HG03103 (cell line): ENCODE results near the gene LRBA.
"Not testable (repeated sequence)": the region's sequence is repeated elsewhere in the genome, so short reads cannot be mapped to it uniquely, and the experiment has no call there.

Experiments
- ATAC-seq: cut with Tn5 transposase; IDR thresholded peaks from one replicate; pipeline ENCODE4 v1.9.1; 2021; ENCODE audit warnings: low read depth; ENCODE audit not compliant: unreplicated experiment

The LRBA gene

DNA sequence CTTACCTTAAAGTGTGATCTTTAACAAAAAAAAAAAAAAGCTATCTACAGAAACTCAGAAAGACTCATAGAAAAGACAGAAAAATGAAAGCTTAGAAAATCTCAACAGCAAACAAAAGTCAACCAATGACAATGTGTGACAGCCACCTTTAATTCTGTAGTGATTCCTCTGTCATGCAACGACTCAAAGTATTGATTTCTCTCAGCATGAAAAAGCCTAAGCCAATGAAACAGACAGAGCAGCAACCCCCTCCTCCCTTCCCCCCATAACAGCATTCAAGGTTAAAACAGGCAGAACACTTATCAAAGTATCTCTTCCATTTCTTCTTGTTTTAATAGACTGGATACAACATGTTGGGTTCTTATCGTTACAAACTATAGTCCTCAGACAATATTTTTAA lies 320.6 kb downstream of the LRBA start:
- ATAC-seq = no peak

DNA sequence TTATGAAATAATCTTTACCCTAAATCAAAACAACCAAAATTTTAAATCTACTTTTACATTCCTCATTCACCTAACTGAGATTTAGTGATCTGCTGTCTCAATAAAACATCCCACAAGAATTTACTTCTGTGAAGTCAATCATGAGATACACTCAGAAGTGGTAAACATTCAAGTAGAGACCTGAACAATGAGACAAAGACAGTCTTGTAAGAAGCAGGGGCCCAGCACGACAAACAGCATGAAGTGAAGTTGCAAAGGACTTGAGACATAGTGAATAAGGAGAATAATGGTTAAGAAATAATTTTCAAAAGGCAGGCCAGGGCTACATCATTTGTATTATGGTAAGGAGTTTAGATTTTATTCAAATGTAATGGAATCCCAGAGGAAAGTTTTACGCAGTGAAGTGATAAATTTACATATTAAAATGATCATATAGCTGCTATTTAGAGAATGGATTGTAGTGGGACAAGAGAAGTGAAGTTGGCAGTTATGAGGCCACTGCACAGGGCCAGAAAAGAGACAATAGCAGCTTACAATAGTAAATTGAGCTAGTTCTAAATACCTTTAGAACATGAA lies 331.2 kb downstream of the LRBA start:
- ATAC-seq = no peak

DNA sequence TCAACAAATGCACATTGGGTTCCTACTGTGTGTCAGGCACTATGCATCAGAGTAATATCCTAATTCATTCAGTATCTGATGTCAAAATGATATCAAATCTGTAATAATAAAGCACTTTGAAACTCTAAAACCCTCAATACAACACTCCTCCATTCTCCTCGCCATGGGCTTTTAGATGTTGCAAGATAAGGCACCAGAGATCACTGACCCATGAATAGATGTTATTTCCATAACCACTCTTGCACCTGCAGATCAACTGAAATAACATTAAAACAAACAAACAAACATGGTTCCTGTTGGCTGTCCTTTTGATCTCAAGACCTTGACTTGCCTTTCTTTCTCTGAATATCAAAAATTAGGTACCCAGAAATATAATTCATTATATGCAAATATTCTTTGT lies 333.0 kb downstream of the LRBA start:
- no peak for ATAC-seq

DNA sequence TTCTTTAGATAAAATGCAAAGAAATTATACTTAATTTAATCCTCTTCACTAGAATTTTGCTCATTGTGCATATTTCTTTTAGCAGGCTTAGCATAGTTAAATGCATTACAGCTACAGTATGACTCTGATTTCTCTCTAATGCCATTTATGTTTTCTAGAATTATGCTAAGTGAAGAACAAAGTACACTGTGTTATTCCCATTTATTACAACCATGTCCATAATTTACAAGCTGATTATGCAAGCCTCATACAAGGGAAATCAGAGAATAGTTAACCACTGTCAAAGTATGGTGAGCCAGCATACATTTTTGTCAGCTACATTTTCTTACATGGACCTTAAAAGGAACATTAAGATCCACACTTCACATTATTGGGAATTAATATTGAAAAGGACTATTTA lies 334.0 kb downstream of the LRBA start:
- no peak for ATAC-seq

DNA sequence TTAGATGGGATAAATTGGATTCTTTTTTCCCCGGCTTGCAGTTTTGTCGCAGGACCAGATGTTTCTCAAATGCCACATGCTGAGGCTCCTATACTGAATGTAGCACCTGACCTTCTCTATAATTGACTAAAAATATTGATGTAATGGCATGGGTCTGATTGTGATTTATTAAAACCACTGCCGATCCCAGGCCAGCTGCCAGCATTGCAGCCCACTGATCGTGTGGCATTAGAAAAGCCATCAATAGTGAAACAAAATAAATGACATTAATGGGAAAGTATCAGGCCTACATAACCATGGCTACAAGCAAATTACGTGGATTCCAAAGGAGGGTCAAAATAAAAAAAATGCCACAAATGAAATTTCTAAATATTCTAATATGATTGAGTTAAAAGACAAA lies 334.4 kb downstream of the LRBA start:
- no peak for ATAC-seq

DNA sequence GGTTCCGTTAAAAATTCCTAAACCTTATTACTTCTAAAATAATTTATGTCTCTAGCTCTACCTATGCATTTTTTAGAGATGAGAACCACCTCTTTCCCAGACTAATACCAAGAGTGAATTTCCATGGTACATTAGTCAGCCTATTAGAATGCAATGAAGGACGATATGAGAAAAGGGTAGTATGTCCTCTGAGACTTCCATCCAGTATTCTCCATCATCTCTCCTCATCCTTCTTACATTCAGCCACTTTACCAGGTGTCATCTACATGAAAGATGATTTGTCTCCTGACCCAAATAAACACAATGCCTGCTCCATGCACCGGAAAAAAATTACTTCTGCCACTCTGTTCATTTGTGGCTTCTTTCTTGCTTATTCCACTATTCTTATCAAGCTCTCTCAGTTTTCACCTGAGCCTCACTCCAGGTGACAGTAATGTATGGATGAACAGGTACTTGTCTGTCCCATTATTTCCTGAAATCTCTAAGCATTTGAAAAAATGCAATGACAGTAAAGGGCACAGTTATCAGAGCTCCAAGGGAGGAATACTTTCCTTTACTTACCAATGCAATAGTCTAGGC lies 335.2 kb downstream of the LRBA start:
- ATAC-seq = no peak

DNA sequence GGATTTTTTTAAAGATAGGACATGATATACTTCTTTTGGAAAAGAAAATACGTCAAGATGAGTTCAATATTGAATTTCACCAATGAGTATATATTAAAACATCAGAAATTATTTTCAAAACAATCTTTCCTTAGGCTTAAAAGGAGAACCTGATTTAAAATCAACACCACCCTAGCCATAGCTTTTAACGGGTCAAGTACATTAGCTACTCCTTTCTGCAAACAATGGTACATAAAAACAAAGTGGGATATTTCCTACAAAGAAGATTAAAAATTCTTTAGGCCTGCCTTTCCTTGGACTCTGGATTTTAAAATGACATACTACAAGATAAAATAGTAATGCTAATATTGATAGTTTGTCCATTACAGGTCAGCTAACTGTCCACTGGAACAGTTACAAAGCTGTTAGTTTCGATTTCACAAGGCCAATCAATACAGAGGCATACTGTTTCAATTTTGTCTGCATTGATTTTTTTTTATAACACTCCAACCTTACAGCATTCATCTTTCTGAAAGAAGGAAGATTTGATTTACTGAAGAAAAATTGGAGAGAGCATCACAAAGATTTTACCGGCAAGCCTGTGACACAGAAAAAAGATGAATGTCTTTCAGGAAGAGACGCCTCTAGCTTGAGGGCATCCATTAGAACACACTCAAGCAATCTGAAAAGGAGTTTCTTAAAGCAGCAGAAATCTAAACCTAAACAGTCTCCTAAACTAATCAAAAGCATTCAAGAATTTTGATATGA lies 335.9 kb downstream of the LRBA start:
- ATAC-seq = no peak

DNA sequence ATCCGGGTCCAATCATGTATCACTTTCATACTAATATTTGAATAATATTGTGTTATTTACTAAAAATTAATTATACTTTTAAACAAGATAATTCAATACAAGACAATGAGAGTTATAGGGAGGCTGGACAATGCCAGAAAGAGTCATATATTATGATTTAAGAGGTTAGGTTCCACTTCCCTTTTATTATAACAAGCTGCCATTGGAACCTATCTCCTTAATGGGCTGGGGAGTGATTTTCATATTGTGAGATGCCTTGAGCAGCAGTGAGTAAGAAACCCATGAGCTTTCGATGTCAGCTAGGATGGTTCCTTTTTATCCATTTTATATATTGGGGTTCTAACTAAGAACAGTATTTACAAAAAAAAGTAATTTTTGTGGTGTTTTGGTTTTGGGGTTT lies 341.3 kb downstream of the LRBA start:
- ATAC-seq = no peak

DNA sequence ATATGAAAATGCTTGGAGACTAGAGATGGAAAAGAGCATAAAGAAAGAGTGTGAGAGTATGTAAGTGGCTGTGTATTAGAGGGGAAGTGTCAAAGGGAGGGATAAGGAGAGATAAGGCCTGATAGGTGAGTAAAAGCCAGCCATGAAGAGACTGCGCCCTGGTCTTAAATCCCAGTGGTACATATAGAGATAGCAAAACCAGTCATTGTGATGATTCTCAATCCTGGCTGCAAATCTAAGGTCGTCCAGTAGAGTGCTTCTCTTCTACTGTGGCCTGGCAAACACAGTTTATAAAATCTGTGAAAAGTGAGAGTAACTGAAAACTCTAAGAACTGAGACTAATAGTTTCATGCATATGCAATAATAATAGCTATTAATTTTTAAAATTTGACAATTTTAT lies 346.3 kb downstream of the LRBA start:
- no peak for ATAC-seq

DNA sequence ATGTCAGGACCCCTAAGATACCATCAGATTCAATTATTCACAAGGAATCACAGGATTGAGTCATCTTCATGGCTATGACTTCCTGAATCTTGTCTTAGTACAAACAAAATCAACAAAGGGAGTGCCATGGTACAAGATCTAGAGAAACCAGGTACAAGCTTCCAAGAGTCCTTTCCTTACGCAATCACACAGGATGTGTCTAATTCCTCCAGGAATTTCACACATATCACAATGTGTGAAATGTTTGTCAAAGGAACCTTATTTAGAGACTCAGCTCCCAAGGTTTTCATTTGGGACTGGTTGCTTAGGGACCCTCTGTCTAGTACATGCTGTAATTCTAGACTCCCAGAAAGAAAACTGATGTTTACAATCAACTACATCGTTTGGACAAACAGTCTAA lies 350.1 kb downstream of the LRBA start:
- ATAC-seq = no peak

DNA sequence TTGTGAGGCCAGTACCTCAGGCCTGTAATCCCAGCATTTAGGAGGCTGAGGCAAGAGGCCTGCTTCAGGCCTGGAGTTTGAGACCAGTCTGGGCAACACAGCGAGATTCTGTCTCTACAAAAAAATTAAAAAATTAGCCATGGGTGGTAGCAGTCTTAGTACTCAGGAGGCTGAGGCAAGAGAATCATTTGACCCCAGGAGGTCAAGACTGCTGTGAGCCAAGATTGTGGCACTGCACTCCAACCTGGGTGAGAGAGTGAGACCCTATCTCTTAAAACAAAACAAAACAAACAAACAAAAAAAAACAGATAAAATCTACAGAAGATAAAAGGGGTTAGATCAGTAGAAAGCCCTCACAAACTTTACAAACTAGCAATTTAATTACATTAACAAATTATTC lies 352.4 kb downstream of the LRBA start:
- ATAC-seq = no peak

DNA sequence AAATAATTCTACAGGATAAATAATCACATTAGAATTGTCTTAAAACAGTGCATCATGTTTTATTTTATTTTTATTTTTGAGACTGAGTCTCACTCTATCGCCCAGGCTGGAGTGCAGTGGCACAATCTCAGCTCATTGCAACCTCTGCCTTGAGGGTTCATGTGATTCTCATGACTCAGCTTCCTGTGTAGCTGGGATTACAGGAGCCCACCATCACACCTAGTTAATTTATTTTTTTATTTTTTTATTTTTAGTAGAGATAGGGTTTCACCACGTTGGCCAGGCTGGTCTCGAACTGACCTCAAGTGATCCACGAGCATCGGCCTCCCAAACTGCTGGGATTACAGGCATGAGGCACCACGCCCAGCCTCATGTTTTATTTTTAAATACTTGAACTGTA lies 353.5 kb downstream of the LRBA start:
- ATAC-seq = not testable (repeated sequence)

DNA sequence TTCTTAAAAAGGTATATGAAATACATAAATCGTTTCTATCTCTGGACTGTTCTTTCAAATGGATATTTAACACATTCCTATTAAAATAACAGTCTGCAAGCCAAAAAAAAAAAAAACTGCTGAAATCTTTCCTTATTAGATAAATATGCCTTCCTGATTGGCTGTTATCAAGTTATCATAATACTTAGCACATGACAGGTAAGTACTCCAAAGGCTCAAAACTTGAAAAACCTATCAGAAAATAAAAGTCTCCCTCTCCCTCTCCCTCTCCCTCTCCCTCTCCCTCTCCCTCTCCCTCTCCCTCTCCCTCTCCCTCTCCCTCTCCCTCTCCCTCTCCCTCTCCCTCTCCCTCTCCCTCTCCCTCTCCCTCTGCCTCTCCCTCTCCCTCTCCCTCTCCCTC lies 356.8 kb downstream of the LRBA start:
- ATAC-seq = not testable (repeated sequence)

DNA sequence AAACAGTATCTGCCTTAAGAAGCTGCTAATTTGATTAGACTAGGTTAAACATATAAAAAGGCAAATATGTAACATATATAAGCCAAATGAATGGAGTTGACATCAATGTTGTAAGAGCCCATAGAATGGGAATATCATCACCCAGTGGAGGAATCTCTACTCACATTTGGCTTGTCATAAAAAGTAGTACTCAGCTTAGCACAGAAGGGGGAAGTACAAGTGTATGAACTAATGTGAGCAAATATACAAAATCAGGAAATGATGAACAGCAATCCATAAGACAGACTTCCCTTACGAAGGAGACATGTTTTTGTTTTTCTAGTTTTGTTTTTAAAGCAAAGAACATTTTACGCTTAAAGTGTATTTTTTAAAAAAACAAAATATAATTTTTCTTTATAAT lies 358.2 kb downstream of the LRBA start:
- no peak for ATAC-seq

DNA sequence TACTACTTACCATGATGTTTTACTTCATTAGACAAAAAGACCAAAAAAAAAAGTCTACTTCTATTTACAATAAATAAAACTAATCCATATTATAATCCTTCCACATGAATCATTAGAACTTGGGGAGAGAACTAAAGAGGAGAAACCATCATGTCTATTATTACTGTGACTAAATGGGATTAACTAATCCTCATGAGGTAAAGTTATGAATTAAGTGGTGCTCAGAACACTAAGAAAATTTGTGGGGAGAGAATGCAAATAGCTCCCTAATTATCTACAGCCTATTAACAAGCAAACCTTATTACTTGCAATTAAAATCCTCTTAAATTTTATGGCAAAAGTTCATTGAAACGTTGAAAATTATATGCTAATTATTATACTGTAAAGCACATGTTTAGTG lies 364.3 kb downstream of the LRBA start:
- ATAC-seq = no peak

DNA sequence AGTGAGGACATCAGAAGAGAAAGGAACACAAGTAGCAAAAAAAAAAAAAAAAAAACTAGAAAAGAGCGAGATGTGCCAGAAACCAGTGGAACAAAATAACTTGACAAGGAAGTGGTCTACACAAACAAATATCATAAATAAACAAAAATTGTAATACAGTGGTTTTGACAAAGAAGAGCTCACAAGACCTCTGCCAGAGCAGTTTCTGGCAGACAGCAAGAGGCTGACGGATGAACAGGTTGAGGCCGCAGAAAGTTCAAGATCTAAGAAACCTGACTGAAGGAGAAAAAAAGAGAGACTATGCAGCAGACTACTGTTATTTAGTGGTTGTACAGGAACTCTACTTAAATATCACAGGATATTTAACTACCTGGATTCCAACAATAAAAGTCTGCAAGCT lies 367.0 kb downstream of the LRBA start:
- no peak for ATAC-seq

DNA sequence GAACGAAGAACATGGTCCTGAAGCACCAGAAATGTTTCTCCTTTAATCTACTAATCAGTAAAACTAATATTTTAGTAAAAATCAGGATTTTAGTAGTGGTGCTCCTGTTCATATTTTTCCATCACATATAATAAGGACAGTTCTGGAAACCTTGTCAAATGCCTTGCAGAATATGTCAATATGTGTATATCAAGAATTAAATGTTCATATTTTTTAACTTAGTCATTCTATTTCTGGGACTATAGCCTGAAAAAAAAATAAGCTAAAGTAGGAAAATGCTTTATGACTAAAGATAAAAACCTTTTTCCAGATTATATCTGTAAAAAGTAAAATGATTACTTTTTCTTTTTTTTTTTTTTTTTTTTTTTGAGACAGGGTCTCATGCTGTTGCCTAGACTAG lies 368.1 kb downstream of the LRBA start:
- no peak for ATAC-seq

DNA sequence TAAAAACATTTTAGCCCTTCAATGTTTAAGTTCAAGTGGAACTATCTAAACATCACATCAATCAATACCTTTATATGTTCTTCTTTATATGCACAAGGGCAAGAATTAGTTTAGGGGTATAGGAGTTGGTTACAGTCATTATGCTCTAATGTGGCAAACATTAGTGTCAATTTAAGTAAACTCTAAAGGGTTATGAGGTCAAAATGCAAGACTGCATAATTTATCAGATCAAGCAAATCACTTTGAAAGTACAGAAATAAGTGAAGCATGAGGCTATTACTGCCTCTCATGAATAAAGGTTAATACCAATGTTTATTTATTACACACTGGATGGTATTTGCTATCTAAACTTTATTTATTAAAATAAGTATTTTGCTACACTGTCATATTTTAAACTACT lies 373.5 kb downstream of the LRBA start:
- no peak for ATAC-seq

DNA sequence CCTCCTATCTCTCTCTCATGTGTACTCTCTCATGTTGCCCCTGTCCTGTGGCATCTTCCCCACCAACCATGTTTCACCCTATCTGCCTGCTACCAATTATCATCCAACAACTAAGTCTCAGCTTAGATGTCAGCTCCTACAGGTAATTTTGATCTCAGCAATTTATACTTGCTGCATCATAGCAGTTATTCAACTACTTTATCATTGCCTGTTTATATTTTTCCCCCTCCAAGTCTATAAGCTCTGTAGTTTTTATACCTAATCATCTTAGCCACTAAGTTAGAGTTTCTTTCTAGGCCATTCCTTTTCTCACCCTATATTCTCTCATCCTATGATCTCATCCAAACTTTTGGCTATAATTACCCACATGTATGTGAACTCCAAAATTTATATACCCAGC lies 382.4 kb downstream of the LRBA start:
- ATAC-seq = no peak

DNA sequence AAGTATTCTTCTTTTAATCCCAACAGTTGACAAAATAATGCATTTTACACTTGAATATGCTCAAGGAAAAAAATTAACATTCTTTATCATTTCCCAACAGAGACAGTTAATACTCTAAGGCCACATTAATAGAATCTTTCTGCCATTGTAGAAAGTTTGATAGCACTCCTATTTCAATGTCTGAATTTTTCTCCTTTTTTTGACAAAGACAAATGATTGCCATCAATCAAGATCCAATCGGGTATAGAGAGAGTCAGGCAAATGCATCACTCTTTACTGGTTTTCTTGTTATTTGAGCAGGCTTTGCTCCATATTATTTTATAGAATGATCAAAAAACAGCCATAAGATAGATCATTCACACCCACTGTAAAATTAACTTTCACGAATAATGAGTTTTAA lies 387.0 kb downstream of the LRBA start:
- ATAC-seq = no peak

DNA sequence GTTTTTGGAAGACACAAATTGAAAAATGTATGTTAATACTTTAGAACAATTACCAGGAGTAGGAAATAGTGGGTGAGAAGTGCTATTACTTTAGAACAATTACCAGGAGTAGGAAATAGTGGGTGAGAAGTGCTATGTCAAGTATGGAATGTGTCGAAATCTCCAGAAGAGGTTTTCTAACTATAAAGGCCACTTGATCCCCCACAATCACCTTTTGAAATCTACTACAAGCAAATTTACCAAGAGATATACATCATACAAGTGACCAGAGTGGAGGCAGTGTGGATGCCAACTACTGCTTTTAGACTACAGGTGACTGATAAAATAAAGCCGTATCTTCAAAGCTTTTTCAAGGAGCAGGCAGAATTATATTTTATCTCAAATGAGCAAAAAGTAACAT lies 390.1 kb downstream of the LRBA start:
- ATAC-seq = no peak

DNA sequence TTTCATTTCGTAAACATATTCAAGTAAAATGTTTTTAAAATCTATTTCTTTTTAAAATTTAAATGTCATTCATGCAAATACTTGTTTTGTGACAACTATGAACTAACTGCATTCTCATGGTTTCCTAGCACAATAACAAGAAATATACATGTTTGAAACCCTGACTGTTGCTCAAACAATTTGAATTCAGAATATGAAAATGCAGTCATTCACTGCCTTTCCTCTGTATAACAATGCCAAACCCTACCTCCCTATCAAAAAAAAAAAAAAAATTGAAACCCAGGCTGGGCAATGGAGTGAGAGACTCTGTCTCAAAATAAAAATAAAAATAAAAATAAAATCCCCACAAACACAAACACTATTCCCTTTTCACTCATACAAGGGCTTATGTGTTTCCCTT lies 391.0 kb downstream of the LRBA start:
- no peak for ATAC-seq
